ENCODE data around the gene RILPL2.

DNA sequence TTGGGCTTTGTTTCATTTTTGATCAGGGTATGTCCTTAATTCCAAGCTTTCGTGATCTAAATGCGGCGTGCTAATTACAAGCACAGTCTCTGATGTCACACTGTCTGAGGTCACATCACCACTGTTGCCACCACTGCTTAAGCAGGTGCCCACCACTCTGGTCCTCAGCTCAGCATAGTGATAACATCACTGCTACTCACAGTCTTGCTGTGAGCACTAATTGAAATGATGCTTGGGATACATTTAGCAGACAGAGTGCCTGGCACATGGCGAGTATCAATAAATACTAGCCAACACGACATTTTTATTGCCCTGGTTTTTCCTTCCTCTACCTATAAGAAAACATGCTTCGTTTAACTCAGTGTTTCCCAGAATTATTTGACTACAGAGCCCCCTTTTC is 7.9 kb downstream of the RILPL2 start:
- TF ChIP-seq ARNT (IDR thresholded peaks at IDR 0.05) (no peak), CTBP1 (IDR thresholded peaks at IDR 0.05; ENCODE audit: borderline replicate concordance) (no peak), FOXA1 (IDR thresholded peaks at IDR 0.05) (no peak), ELF4 (IDR thresholded peaks at IDR 0.05) (no peak), ZNF384 (IDR thresholded peaks at IDR 0.05) (no peak)
- TF ChIP-seq, protein P1, sequence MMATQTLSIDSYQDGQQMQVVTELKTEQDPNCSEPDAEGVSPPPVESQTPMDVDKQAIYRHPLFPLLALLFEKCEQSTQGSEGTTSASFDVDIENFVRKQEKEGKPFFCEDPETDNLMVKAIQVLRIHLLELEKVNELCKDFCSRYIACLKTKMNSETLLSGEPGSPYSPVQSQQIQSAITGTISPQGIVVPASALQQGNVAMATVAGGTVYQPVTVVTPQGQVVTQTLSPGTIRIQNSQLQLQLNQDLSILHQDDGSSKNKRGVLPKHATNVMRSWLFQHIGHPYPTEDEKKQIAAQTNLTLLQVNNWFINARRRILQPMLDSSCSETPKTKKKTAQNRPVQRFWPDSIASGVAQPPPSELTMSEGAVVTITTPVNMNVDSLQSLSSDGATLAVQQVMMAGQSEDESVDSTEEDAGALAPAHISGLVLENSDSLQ (IDR thresholded peaks at IDR 0.05): peak; percentile 68
